Measurements from ENCODE around the gene KIF14. TPM values are rescaled to one million over a fixed set of nuclear protein-coding genes. Genes with fewer than 3 reads are reported as not detected.

Gene KIF14
- total RNA-seq, 4 donors from 2014 or later, result 0.12 to 0.17 (median 0.13) TPM; not detected in 1

- Histone ChIP-seq H3K9me3 (no peaks in the 10 kb centered on the region), H3K27ac (no peak overlapping the region), H3K36me3 (no peaks in the 10 kb centered on the region), H3K4me3 (no peak overlapping the region), H3K4me1 (peaks cover 0 to 3% (median 0%) of the 10 kb centered on the region in 3 donors), H3K27me3 (no peaks in the 10 kb centered on the region)
- ATAC-seq, result no peak
- 73% methylated on average over 1 of the region's 1 CpG; no CpG with 5 or more reads in 1 of the 2 donors for WGBS, 2 donors (ENCODE audit: low coverage in 1 of 2)
- no peak for TF ChIP-seq POLR2AphosphoS5 (IDR thresholded peaks at IDR 0.05)
- TF ChIP-seq CTCF (IDR thresholded peaks at IDR 0.05), result no peak
- no peak for TF ChIP-seq EP300 (IDR thresholded peaks at IDR 0.05)
- TF ChIP-seq POLR2A (IDR thresholded peaks at IDR 0.05), result no peak
Measured at GRCh38 chr1:200627575-200628222, 7.1 kb upstream of the KIF14 start.

GRCh38 chr1:200626853-200627534 is 6.4 kb upstream of the KIF14 start:
- 68 to 88% methylated on average over 5 of the region's 5 CpGs for WGBS, 2 donors (ENCODE audit: low coverage in 1 of 2)
- no peak for ATAC-seq
- peaks cover 0 to 8% (median 0%) of the 10 kb centered on the region in 3 donors for H3K4me1 ChIP-seq
- no peak overlapping the region for H3K27ac ChIP-seq
- H3K36me3 ChIP-seq, result no peaks in the 10 kb centered on the region
- H3K4me3 ChIP-seq, result no peak overlapping the region
- no peak for TF ChIP-seq POLR2A (IDR thresholded peaks at IDR 0.05)
- no peak for TF ChIP-seq POLR2AphosphoS5 (IDR thresholded peaks at IDR 0.05)
- no peak for TF ChIP-seq EP300 (IDR thresholded peaks at IDR 0.05)
- no peak for TF ChIP-seq CTCF (IDR thresholded peaks at IDR 0.05)
- H3K9me3 ChIP-seq, result no peaks in the 10 kb centered on the region
- no peaks in the 10 kb centered on the region for H3K27me3 ChIP-seq

GRCh38 chr1:200625381-200625824 is 4.9 kb upstream of the KIF14 start:
- H3K36me3 ChIP-seq, result no peaks in the 10 kb centered on the region
- H3K4me3 ChIP-seq, result no peak overlapping the region
- no peaks in the 10 kb centered on the region for H3K27me3 ChIP-seq
- no peak for TF ChIP-seq POLR2A (IDR thresholded peaks at IDR 0.05)
- no peak for TF ChIP-seq EP300 (IDR thresholded peaks at IDR 0.05)
- TF ChIP-seq POLR2AphosphoS5 (IDR thresholded peaks at IDR 0.05), result no peak
- no peak for TF ChIP-seq CTCF (IDR thresholded peaks at IDR 0.05)
- H3K9me3 ChIP-seq, result no peaks in the 10 kb centered on the region
- peaks cover 0 to 20% (median under 1%) of the 10 kb centered on the region in 3 donors for H3K4me1 ChIP-seq
- H3K27ac ChIP-seq, result no peak overlapping the region
- WGBS, 2 donors (ENCODE audit: low coverage in 1 of 2), result 7 to 12% methylated on average over 1 of the region's 1 CpG
- ATAC-seq, result no peak

GRCh38 chr1:200624679-200625335 is 4.3 kb upstream of the KIF14 start:
- peaks cover 0 to 26% (median 4%) of the 10 kb centered on the region in 3 donors for H3K4me1 ChIP-seq

More at GRCh38 chr1:200624679-200625335, 4.3 kb upstream of the KIF14 start:
- TF ChIP-seq CTCF (IDR thresholded peaks at IDR 0.05) (no peak), POLR2AphosphoS5 (IDR thresholded peaks at IDR 0.05) (no peak), POLR2A (IDR thresholded peaks at IDR 0.05) (no peak), EP300 (IDR thresholded peaks at IDR 0.05) (no peak)
- H3K4me3 ChIP-seq, result no peak overlapping the region
- no peak for ATAC-seq
- no peaks in the 10 kb centered on the region for H3K27me3 ChIP-seq
- 83 to 100% methylated on average over 2 of the region's 2 CpGs for WGBS, 2 donors (ENCODE audit: low coverage in 1 of 2)
- H3K9me3 ChIP-seq, result no peaks in the 10 kb centered on the region
- no peaks in the 10 kb centered on the region for H3K36me3 ChIP-seq
- no peak overlapping the region for H3K27ac ChIP-seq
